Choroid plexus epithelial cell (primary cell): Measurements from ENCODE around the gene KBTBD12.

Source experiments
- DNase-seq: peaks from one replicate; pipeline ENCODE4 v3.0.0-alpha.2; 2010; ENCODE audit warnings: low read depth
- H3K4me3 ChIP-seq: 2 replicates; pipeline ENCODE4 v1.5.1; 2011; ENCODE audit warnings: low read depth, mild to moderate bottlenecking, control low read depth, low read length, moderate library complexity
- TF ChIP-seq, protein P1 (sequence below): conservative IDR thresholded peaks from 2 replicates; pipeline ENCODE4 v1.5.1; 2011; ENCODE audit warnings: low read depth, mild to moderate bottlenecking, control low read depth, inconsistent platforms, low read length, moderate library complexity

The KBTBD12 gene

DNA sequence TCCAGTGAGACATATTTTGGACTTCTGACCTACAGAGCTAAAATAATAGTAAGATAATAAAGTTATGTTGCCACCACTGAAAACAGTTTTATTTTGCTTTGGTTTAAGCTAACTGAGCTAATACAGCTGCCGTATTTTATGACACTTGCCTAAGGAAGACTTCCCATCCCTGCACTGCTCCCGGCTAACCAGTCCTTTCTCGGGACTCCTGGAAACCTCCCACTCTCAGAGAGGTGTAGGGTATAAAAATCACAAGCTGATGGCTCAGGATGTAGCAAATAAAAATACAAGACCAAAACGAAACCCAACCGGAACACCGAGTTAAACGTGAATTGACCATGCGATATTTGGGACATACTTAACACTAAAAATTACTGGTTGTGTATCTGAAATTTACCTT, 448 bp upstream of the KBTBD12 start:
- H3K4me3 ChIP-seq: peak overlapping the region; percentile 51
- TF ChIP-seq, protein P1, sequence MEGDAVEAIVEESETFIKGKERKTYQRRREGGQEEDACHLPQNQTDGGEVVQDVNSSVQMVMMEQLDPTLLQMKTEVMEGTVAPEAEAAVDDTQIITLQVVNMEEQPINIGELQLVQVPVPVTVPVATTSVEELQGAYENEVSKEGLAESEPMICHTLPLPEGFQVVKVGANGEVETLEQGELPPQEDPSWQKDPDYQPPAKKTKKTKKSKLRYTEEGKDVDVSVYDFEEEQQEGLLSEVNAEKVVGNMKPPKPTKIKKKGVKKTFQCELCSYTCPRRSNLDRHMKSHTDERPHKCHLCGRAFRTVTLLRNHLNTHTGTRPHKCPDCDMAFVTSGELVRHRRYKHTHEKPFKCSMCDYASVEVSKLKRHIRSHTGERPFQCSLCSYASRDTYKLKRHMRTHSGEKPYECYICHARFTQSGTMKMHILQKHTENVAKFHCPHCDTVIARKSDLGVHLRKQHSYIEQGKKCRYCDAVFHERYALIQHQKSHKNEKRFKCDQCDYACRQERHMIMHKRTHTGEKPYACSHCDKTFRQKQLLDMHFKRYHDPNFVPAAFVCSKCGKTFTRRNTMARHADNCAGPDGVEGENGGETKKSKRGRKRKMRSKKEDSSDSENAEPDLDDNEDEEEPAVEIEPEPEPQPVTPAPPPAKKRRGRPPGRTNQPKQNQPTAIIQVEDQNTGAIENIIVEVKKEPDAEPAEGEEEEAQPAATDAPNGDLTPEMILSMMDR: no peak

DNA sequence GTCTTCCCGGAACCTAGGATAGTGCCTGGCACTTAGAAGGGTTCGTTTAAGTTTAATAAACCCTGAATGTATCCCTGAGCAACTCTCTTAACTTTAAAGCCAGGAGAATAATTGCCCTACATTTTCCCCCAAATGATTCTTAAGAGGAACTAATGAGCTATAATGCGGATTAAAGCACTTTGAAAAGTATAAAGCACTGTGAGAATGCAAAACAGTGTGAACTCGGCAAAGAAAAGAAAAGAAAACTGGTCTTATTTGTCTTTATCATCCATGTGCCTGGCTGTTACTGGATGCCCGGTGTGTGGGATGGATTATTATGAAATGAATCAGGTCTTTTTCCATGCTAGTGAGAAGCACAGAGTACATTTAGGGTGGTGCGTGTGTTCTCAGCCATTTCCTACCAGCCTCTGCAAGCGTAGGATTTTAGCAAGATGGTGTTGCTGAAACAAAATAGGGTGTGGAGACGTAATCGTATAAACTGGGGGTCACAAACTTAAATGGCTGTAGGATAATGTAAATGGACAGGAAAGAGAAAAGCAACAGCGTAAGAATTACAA, 983 bp downstream of the KBTBD12 start:
- no peak for DNase-seq
- H3K4me3 ChIP-seq: no peak overlapping the region
- TF ChIP-seq, protein P1: no peak

More for the DNA sequence above, 448 bp upstream of the KBTBD12 start:
- no peak for DNase-seq

DNA sequence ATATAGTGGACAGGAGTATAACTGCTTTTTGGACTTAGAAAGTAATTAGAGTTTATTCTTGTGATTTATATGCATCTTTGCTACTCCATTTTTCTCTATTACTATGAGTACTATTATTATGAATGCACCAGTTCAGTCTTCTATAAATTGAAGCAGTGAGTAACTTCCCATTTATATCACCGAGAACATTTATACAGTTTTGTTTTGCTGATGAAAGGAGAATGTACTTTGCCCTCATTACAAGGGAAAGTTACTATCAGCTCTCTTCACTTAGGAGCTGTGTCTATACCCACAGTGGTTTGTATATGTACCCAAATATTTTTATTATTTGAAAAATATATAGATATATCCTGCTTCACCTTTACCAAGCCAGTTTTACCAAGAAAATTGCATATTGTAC, 5.7 kb downstream of the KBTBD12 start:
- H3K4me3 ChIP-seq: no peak overlapping the region
- DNase-seq: no peak
- TF ChIP-seq, protein P1: no peak

DNA sequence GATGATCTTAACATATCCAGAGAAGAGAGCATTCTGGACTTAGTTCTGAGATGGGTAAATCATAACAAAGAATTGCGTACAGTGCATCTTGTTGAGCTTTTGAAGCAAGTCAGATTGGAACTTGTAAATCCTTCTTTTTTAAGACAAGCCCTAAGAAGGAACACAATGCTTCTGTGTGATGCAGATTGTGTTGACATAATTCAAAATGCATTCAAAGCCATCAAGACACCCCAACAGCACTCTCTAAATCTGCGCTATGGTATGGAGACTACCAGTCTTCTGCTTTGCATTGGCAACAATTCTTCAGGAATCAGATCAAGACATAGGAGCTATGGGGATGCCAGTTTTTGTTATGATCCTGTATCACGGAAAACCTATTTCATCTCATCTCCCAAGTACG, 8.6 kb downstream of the KBTBD12 start:
- no peak for DNase-seq
- TF ChIP-seq, protein P1: no peak
- no peak overlapping the region for H3K4me3 ChIP-seq

DNA sequence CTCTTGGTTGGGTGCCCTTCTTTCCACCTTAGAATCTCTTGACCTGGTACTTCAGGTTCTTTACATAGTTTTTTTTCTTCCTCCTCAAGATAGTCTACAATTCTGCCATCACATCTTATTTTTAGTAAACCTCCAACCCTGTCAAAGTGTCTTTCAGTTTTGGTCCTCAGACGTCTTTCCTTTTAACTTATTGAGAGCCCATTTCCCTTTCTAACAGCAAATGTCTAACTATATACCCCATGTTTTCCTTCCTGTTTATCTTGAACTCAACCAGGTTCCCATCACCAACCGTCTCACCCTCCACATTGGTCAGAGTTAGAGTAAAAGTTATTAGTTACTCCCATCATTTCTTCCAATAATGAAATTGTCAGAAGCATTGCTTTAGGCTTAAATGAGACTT, 10.4 kb downstream of the KBTBD12 start:
- DNase-seq: no peak
- TF ChIP-seq, protein P1: no peak
- H3K4me3 ChIP-seq: no peak overlapping the region

DNA sequence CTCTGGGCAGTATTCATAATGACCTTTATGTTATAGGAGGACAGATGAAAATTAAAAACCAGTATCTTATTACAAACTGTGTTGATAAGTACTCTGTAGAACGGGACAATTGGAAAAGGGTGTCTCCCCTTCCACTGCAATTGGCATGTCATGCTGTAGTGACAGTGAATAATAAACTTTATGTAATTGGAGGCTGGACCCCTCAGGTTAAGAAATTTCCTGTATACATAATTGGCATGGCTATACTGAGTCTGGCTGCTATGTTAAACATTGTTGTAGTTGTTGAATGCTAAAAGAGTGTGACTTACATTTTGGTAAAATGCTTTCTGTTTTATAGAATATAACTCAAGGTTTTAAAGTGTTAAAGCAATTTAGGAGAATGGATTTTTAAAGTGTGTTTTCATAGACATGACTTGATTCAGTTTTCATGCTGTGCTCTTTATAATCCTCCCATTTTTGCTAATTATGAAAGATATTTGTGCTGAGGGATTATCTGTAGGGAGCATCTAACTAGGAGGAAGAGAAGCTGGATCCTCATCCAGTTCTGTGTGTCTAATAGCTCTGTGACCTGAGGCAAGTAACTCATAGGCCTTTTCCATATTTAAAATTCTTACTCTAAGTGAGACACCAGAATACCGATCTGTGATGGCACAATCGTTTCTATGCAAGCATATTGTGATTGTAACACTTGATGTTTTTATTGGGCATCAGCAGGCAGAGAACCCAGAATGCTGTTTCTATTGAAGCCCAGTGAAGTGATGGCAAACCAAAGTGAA, 13.0 kb downstream of the KBTBD12 start:
- TF ChIP-seq, protein P1: no peak
- DNase-seq: no peak
- no peak overlapping the region for H3K4me3 ChIP-seq
